Mesodermal cell (in vitro differentiated cells): ENCODE measurements around the gene CAMKK2.
A peak's percentile ranks its signal among the peaks of the same experiment; 100 is the strongest.
"Not testable (repeated sequence)": the region's sequence is repeated elsewhere in the genome, so short reads cannot be mapped to it uniquely, and the experiment has no call there.

Experiments used
- H3K27ac ChIP-seq: 2 replicates; pipeline ENCODE4 v1.7.0; 2013; ENCODE audit warnings: mild to moderate bottlenecking, low read depth, low read length, moderate library complexity; ENCODE audit not compliant: severe bottlenecking
- H3K36me3 ChIP-seq: 2 replicates; pipeline ENCODE4 v1.7.1; 2013; ENCODE audit warnings: mild to moderate bottlenecking, low read length, moderate library complexity; ENCODE audit not compliant: control insufficient read depth, insufficient read depth
- H3K4me1 ChIP-seq: one replicate; pipeline ENCODE4 v1.7.1; 2013; ENCODE audit warnings: mild to moderate bottlenecking, low read length; ENCODE audit not compliant: insufficient read depth, control insufficient read depth, poor library complexity, severe bottlenecking
- H3K4me3 ChIP-seq: 2 replicates; pipeline ENCODE4 v1.7.0; 2013; ENCODE audit warnings: low read length, control low read depth, mild to moderate bottlenecking; ENCODE audit not compliant: insufficient read depth, poor library complexity, severe bottlenecking; ENCODE audit errors: extremely low read depth
- H3K9me3 ChIP-seq: 2 replicates; pipeline ENCODE4 v1.7.1; 2013; ENCODE audit warnings: mild to moderate bottlenecking, low read length, moderate library complexity; ENCODE audit not compliant: control insufficient read depth
- WGBS, 2 experiments: methylation state at CpG; one replicate each; pipeline ENCODE4 v1.1.5; 2013; ENCODE audit warnings: missing lambda C conversion rate in 2 of 2; ENCODE audit not compliant: insufficient coverage in 2 of 2; 5-methylcytosine and 5-hydroxymethylcytosine counted together

The CAMKK2 gene

DNA sequence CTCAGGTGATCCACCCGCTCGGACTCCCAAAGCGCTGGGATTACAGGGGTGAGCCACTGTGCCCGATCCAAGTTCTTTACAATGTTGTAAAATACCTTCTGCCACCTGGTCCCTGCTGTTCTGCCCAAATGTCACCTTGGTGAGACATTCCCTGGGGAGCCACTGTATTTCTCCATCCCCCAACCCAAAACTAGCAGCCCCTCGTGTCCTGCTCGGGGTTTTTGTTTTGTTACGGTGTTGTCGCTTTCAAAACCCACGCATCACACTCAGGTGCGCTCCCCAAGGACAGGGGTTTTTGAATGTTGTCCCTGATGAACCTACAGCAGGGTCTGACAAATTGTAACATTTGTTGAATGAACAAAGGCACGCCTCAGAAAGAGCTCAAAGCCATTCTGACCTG, 37.4 kb downstream of the CAMKK2 start:
- no peaks in the 10 kb centered on the region for H3K9me3 ChIP-seq
- H3K4me3 ChIP-seq: no peak overlapping the region
- 96% methylated on average over 6 to 11 of the region's 11 CpGs for WGBS, 2 experiments
- H3K4me1 ChIP-seq: no peaks in the 10 kb centered on the region
- peaks cover 48% of the 10 kb centered on the region for H3K36me3 ChIP-seq
- no peak overlapping the region for H3K27ac ChIP-seq

- H3K4me1 ChIP-seq: not testable (repeated sequence)
Measured at GRCh38 chr12:121257704-121258449, 38.6 kb downstream of the CAMKK2 start.

DNA sequence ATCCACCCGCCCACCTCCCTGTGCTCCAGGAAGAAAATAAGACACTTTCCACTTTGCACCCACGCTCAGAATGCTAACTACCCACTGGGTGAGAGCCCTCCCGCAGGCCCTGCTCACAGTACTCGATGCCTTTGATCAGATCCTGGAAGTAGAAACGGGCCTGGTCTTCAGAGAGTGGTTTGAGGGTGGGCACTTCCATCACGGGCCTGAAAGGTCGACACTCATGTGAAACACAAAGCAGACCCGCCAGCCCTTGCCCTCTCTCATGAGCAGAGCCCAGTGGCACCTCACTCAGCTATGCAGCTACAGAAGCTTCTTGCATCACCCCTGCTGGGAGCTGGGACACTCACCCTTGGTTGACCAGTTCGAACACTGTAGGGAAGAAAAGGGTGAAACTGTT, 41.1 kb downstream of the CAMKK2 start:
- H3K27ac ChIP-seq: peak overlapping the region; percentile 45
- H3K4me3 ChIP-seq: no peak overlapping the region
- no peaks in the 10 kb centered on the region for H3K9me3 ChIP-seq
- WGBS, 2 experiments: 90 to 100% methylated on average over 1 to 7 of the region's 9 CpGs
- no peaks in the 10 kb centered on the region for H3K4me1 ChIP-seq
- H3K36me3 ChIP-seq: peaks cover 58% of the 10 kb centered on the region

More at GRCh38 chr12:121257704-121258449, 38.6 kb downstream of the CAMKK2 start:
- H3K9me3 ChIP-seq, H3K27ac ChIP-seq, H3K4me3 ChIP-seq: not testable (repeated sequence)
- WGBS, 2 experiments: 94 to 100% methylated on average over 3 to 6 of the region's 8 CpGs
- peaks cover 48% of the 10 kb centered on the region for H3K36me3 ChIP-seq

DNA sequence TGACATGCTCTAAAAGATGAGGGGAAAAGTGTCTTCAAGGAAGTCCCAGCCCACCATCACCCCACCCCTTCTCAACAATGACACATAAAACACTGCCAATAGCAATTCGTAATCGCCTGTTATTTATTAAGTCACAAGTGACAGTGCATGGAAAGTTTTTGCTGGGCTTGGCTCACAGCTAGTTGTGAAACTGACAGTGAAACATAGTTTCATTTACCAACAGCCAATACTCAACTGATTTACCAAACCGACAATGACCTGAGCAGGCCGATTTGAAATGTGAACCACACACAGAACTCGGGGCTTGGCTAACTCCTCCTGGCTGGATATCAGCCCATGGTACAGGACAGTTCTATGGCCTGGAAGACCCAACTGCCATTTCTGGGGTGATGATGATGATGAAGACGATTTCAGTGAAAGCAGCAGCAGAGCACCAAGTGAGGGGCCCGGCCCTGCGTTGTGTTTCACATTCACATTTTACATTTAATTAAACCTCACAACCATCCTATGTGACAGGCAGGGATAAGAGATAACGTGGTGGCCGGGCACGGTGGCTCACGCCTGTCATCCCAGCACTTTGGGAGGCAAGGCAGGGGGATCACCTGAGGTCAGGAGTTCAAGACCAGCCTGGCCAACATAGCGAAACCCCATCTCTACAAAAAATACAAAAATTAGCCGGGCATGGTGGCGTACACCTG, 42.7 kb downstream of the CAMKK2 start:
- Histone ChIP-seq H3K36me3 (peaks cover 62% of the 10 kb centered on the region), H3K27ac (no peak overlapping the region), H3K4me1 (no peaks in the 10 kb centered on the region), H3K4me3 (no peak overlapping the region), H3K9me3 (no peaks in the 10 kb centered on the region)
- 92 to 98% methylated on average over 8 to 10 of the region's 15 CpGs for WGBS, 2 experiments

- Histone ChIP-seq H3K4me1 (no peaks in the 10 kb centered on the region), H3K27ac (no peak overlapping the region), H3K4me3 (no peak overlapping the region), H3K36me3 (peaks cover 71% of the 10 kb centered on the region), H3K9me3 (no peaks in the 10 kb centered on the region)
- WGBS, 2 experiments: 96% methylated on average over 7 to 9 of the region's 9 CpGs
Measured at GRCh38 chr12:121252712-121253345, 43.7 kb downstream of the CAMKK2 start.

DNA sequence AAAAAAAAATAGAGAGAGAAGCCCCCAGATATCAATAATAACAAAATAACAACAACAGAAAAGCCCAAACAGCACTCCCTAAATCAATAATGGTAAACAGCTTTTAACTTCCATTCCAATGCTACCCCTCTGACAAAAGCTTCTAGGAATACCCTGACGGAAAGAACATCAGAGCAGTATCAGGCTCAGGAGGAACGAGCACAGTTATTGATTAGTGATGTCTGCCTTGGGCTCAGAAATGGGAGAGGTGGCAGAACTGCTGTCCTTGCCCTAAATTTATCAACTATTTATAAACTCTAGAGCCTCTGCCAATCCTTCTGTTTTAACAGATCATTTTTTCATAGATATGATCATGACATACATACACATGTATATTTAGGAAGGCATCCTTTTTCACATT, 44.7 kb downstream of the CAMKK2 start:
- peaks cover 68% of the 10 kb centered on the region for H3K36me3 ChIP-seq
- WGBS, 2 experiments: 83% methylated on average over 1 of the region's 2 CpGs; no CpG with 5 or more reads in 1 of the 2 experiments
- no peak overlapping the region for H3K4me3 ChIP-seq
- H3K4me1 ChIP-seq: no peaks in the 10 kb centered on the region
- no peaks in the 10 kb centered on the region for H3K9me3 ChIP-seq
- no peak overlapping the region for H3K27ac ChIP-seq

- H3K4me1 ChIP-seq: no peaks in the 10 kb centered on the region
- H3K27ac ChIP-seq: no peak overlapping the region
- H3K9me3 ChIP-seq: no peaks in the 10 kb centered on the region
- H3K36me3 ChIP-seq: peaks cover 68% of the 10 kb centered on the region
- no peak overlapping the region for H3K4me3 ChIP-seq
- WGBS, 2 experiments: 88 to 97% methylated on average over 10 to 12 of the region's 14 CpGs
Measured at GRCh38 chr12:121250359-121250758, 46.1 kb downstream of the CAMKK2 start.

DNA sequence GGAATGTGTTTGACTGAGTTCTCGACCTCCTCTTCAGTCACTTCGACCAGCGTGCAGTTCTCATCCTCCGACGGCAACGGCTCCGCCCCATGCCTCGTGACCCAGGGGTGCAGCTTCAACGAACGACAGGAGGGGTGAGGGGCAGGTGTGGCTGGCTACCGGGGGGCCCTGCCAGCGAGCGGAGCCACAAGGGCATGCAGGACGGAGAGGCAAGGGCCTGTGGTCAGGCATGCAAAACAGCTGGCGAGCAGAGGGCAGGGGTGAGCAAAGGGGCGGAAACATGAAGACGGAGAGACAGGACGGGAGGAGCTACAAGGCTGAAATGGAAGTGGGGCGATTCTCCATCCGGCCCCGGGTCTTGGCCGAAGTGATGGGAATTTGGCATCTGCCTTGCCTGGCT, 47.9 kb downstream of the CAMKK2 start:
- no peaks in the 10 kb centered on the region for H3K9me3 ChIP-seq
- no peak overlapping the region for H3K27ac ChIP-seq
- WGBS, 2 experiments: 93 to 96% methylated on average over 22 of the region's 22 CpGs
- peaks cover 68% of the 10 kb centered on the region for H3K36me3 ChIP-seq
- H3K4me1 ChIP-seq: no peaks in the 10 kb centered on the region
- no peak overlapping the region for H3K4me3 ChIP-seq

DNA sequence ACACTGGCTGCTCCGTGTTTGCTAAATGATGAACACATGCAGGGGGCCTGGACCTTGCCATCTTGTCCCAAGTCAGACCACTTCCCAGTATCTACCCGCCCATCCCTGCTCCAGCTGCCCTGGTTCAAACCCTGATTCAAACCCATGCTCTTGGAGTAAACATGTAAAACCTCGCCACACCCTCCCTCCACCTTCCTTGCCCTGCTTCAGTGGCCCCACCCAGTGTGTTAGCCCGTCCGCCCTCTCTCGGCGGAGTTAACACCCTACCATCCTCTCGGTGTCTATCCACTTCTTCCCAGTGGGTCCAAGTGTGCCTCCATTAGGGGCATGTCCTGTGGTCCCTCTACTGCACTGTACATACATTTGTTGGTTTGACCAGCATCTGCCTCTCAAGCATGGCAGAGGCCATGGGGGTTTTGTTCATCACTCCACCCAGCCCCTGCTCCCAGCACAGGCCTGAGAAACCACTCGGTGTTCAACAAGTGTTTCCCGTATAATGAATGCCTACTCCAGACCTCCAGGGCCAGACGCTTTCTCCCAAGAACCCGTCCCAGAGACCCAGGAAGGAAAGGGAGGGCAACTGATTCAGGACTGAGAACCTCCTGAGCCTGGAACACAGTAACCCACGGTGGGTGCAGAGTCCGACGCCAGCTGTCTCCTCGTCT, 49.5 kb downstream of the CAMKK2 start:
- Histone ChIP-seq H3K4me3 (no peak overlapping the region), H3K9me3 (no peaks in the 10 kb centered on the region), H3K4me1 (no peaks in the 10 kb centered on the region), H3K27ac (no peak overlapping the region), H3K36me3 (peaks cover 60% of the 10 kb centered on the region)
- WGBS, 2 experiments: 93 to 95% methylated on average over 14 to 15 of the region's 16 CpGs

- WGBS, 2 experiments: 50 to 83% methylated on average over 1 to 2 of the region's 7 CpGs
- Histone ChIP-seq H3K4me1 (peaks cover under 1% of the 10 kb centered on the region), H3K4me3 (no peak overlapping the region), H3K9me3 (no peaks in the 10 kb centered on the region), H3K36me3 (peaks cover 58% of the 10 kb centered on the region), H3K27ac (no peak overlapping the region)
Measured at GRCh38 chr12:121245951-121246350, 50.6 kb downstream of the CAMKK2 start.
